HCT116 (cell line): Measurements from ENCODE around the gene PRDM2. TPM values are rescaled to one million over a fixed set of nuclear protein-coding genes. Genes with fewer than 3 reads are reported as not detected.

Experiments
- ATAC-seq: fragments of 200-7000 bp; cut with Tn5 transposase; 2 replicates; pipeline ENCODE4 v1.9.1; 2020; ENCODE audit warnings: mild to moderate bottlenecking, moderate library complexity
- BruUV-seq: library from RNA; stranded (reverse); fragments of 400-500 nt; replicated peaks from 2 replicates; lab custom pipeline; 2021; lab: Mats Ljungman, UMichigan
- CTCF ChIA-PET: fragments of 300-600 bp; sonication (Branson Sonifier 250); formaldehyde crosslinking; loops from one replicate; lab custom pipeline; 2021; ENCODE audit warnings: antibody characterized with exemption; lab: Charles Lee
- POLR2A ChIA-PET: fragments of 300-600, 350-600 bp; sonication (Branson Sonifier 250); formaldehyde crosslinking; loops from one replicate; lab custom pipeline; 2021; ENCODE audit warnings: antibody characterized with exemption; lab: Charles Lee
- RAD21 ChIA-PET, 2 experiments: fragments of 300-600 bp; sonication (Branson Sonifier 250); formaldehyde crosslinking; loops; one replicate each; lab custom pipeline; 2023; ENCODE audit warnings: low total read pairs in 2 of 2; ENCODE audit not compliant: uncharacterized antibody in 2 of 2, unreplicated experiment in 2 of 2, low non-redundant PET in 1 of 2; lab: Charles Lee
- DNase-seq: peaks from one replicate; pipeline ENCODE4 v3.0.0-alpha.2; 2010; ENCODE audit warnings: low read depth, low spot score
- H2AFZ ChIP-seq: fragments of 200-600 bp; shearing (Covaris generic), sonication (generic); 2 replicates; pipeline ENCODE4 v1.6.1; 2017; ENCODE audit warnings: low read depth, mixed run types, mixed read lengths, antibody characterized with exemption, low read length; ENCODE audit not compliant: poor library complexity, severe bottlenecking
- H3K27ac ChIP-seq: 2 replicates; pipeline ENCODE4 v1.5.1; 2012; ENCODE audit warnings: low read depth, low read length
- H3K27me3 ChIP-seq: fragments of 200-600 bp; sonication (generic); 2 replicates; pipeline ENCODE4 v1.6.1; 2016; ENCODE audit warnings: mixed run types, low read length, mixed read lengths; ENCODE audit not compliant: insufficient read depth
- H3K36me3 ChIP-seq, 2 experiments: fragments of 200-500 bp in 1 of 2; fragments of 200-600 bp in 1 of 2; sonication (Bioruptor generic) in 1 of 2; sonication (generic) in 1 of 2; 2 replicates each; pipeline versions ENCODE4 v1.5.1 to v1.6.1; 2014 to 2016; ENCODE audit warnings: low read length in 2 of 2, inconsistent platforms in 1 of 2, mixed read lengths in 1 of 2, mixed run types in 1 of 2; ENCODE audit not compliant: insufficient read depth in 2 of 2, control insufficient read depth in 1 of 2
- H3K4me1 ChIP-seq, 2 experiments: fragments of 200-600 bp in 1 of 2; sonication (generic) in 1 of 2; 2 replicates each; pipeline versions ENCODE4 v1.5.1 to v1.6.1; 2012 to 2017; ENCODE audit warnings: low read length in 2 of 2, inconsistent platforms in 1 of 2, mild to moderate bottlenecking in 1 of 2, mixed read lengths in 1 of 2, mixed run types in 1 of 2, moderate library complexity in 1 of 2; ENCODE audit not compliant: insufficient read depth in 2 of 2, control insufficient read depth in 1 of 2
- H3K4me2 ChIP-seq: fragments of 200-600 bp; sonication (generic); 2 replicates; pipeline ENCODE4 v1.6.1; 2017; ENCODE audit warnings: mixed run types, low read length, mixed read lengths
- H3K4me3 ChIP-seq, 2 experiments: fragments of 200-600 bp in 1 of 2; sonication (generic) in 1 of 2; replicated peaks in 1 of 2; 2 replicates each; pipeline ENCODE4 v1.5.1; 2011 to 2016; ENCODE audit warnings: low read length in 2 of 2, control low read depth in 1 of 2, low read depth in 1 of 2, mild to moderate bottlenecking in 1 of 2, mixed read lengths in 1 of 2, mixed run types in 1 of 2
- H3K79me2 ChIP-seq: fragments of 200-600 bp; sonication (generic); 2 replicates; pipeline ENCODE4 v1.6.1; 2017; ENCODE audit warnings: mild to moderate bottlenecking, mixed run types, low read length, moderate library complexity, mixed read lengths; ENCODE audit not compliant: insufficient read depth
- H3K9ac ChIP-seq: fragments of 200-600 bp; sonication (generic); 2 replicates; pipeline ENCODE4 v1.6.1; 2016; ENCODE audit warnings: low read length, mixed read lengths
- H3K9me2 ChIP-seq: fragments of 200-600 bp; sonication (generic), shearing (Covaris generic); 2 replicates; pipeline ENCODE4 v1.6.1; 2017; ENCODE audit warnings: mixed run types, mild to moderate bottlenecking, moderate library complexity; ENCODE audit not compliant: insufficient read depth
- H3K9me3 ChIP-seq, 2 experiments: fragments of 200-500 bp in 1 of 2; fragments of 200-600 bp in 1 of 2; sonication (Bioruptor generic) in 1 of 2; sonication (generic) in 1 of 2; 2 replicates each; pipeline ENCODE4 v1.6.1; 2014 to 2017; ENCODE audit warnings: low read length in 2 of 2, mixed read lengths in 2 of 2, inconsistent platforms in 1 of 2, low read depth in 1 of 2, mild to moderate bottlenecking in 1 of 2, mixed run types in 1 of 2, moderate library complexity in 1 of 2; ENCODE audit not compliant: control insufficient read depth in 1 of 2, insufficient read depth in 1 of 2
- H4K20me1 ChIP-seq: fragments of 200-600 bp; sonication (generic), shearing (Covaris generic); 2 replicates; pipeline ENCODE4 v1.6.1; 2017; ENCODE audit warnings: mixed run types, mild to moderate bottlenecking, moderate library complexity; ENCODE audit not compliant: insufficient read depth
- CBX3 ChIP-seq: IDR thresholded peaks from 2 replicates; pipeline ENCODE4 v1.6.1; 2012; ENCODE audit warnings: low read depth
- CEBPB ChIP-seq: IDR thresholded peaks from 2 replicates; pipeline ENCODE4 v1.6.1; 2012; ENCODE audit warnings: low read depth
- EGR1 ChIP-seq: IDR thresholded peaks from 2 replicates; pipeline ENCODE4 v1.6.1; 2012; ENCODE audit warnings: low read depth
- EZH2 ChIP-seq: fragments of 200-600 bp; sonication (generic); IDR thresholded peaks from 2 replicates; pipeline ENCODE4 v1.6.1; 2017; ENCODE audit warnings: antibody characterized with exemption, mixed run types
- EZH2phosphoT487 ChIP-seq: fragments of 200-600 bp; IDR thresholded peaks from 2 replicates; pipeline ENCODE4 v1.6.1; 2018; ENCODE audit warnings: antibody characterized with exemption, borderline replicate concordance
- FOSL1 ChIP-seq: IDR thresholded peaks from 2 replicates; pipeline ENCODE4 v1.6.1; 2012; ENCODE audit warnings: low read depth
- JUND ChIP-seq: IDR thresholded peaks from 2 replicates; pipeline ENCODE4 v1.6.1; 2012
- MAX ChIP-seq: IDR thresholded peaks from 2 replicates; pipeline ENCODE4 v1.6.1; 2012
- POLR2AphosphoS5 ChIP-seq: IDR thresholded peaks from 2 replicates; pipeline ENCODE4 v1.6.1; 2011; ENCODE audit warnings: mild to moderate bottlenecking, low read depth, low read length, moderate library complexity
- RAD21 ChIP-seq: IDR thresholded peaks from 2 replicates; pipeline ENCODE4 v1.6.1; 2012; ENCODE audit warnings: low read depth, mild to moderate bottlenecking
- SIN3A ChIP-seq: IDR thresholded peaks from 2 replicates; pipeline ENCODE4 v1.6.1; 2012; ENCODE audit warnings: low read depth
- SP1 ChIP-seq: IDR thresholded peaks from 2 replicates; pipeline ENCODE4 v1.6.1; 2012; ENCODE audit warnings: low read depth
- SRF ChIP-seq: IDR thresholded peaks from 2 replicates; pipeline ENCODE4 v1.6.1; 2012; ENCODE audit warnings: low read depth
- TCF7L2 ChIP-seq: IDR thresholded peaks from 2 replicates; pipeline ENCODE4 v1.7.0; 2011; ENCODE audit warnings: borderline replicate concordance, inconsistent platforms; ENCODE audit not compliant: insufficient read depth, insufficient read length; ENCODE audit errors: extremely low read depth
- YY1 ChIP-seq: IDR thresholded peaks from 2 replicates; pipeline ENCODE4 v1.6.1; 2011; ENCODE audit warnings: low read length, low read depth, moderate library complexity, mild to moderate bottlenecking; ENCODE audit not compliant: insufficient replicate concordance; ENCODE audit errors: extremely low read depth
- ZFX ChIP-seq: fragments of 450-650 bp; IDR thresholded peaks from 2 replicates; pipeline ENCODE4 v1.6.1; 2017
- intact Hi-C: fragments of 100-400 bp; cut with micrococcal nuclease; formaldehyde crosslinking; loops from 2 replicates; pipeline ENCODE4 v1.10.0; 2022
- total RNA-seq: library from RNA; stranded (reverse); gene quantifications from one replicate; pipeline ENCODE4 v1.2.1, GENCODE V29; 2021; ENCODE audit not compliant: unreplicated experiment
- TF ChIP-seq, protein P1 (sequence below): IDR thresholded peaks from 2 replicates; pipeline ENCODE4 v1.6.1; 2012; ENCODE audit warnings: low read depth
- TF ChIP-seq, protein P2 (sequence below): IDR thresholded peaks from 2 replicates; pipeline ENCODE4 v1.6.1; 2012

Gene PRDM2
- total RNA-seq, 1 experiment from 2014 or later, result 17.3 TPM

DNA sequence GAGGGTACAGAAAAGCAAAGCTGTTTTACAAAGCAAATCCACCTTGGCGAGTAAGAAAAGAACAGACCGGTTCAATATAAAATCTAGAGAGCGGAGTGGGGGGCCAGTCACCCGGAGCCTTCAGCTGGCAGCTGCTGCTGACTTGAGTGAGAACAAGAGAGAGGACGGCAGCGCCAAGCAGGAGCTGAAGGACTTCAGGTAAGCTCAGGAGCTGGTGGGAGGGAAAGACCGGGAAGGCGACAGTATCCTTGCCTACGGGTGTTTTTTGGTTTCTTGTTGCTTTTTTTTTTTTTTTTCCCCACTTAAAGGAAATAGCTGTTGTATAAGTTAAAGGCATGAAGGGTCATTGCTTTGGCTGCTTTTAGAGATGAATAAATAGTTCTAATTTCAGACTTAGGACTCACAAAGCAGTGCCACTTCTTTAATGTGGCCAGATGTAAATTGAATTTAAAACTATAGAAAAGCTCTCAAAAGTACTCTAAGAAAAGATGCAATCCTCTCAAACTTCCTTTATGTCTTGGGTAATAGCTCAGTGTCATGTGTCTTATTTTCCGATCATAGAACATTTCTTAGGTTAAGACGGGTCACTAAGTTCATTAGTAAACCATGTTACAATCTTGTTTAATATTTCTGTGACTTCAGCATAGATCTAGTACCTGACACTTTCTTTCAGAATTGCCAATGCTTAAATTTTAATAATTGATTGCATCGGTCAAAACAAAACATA, 82.8 kb downstream of the PRDM2 start:
- Histone ChIP-seq H2AFZ (no peak overlapping the region), H3K4me1 (no peaks in the 10 kb centered on the region), H3K79me2 (peaks cover 40% of the 10 kb centered on the region), H3K4me3 (no peak overlapping the region), H3K36me3 (peaks cover 9 to 17% of the 10 kb centered on the region in 2 experiments; a peak in 2 of 4 replicates), H3K9me2 (no peaks in the 10 kb centered on the region), H3K27me3 (no peaks in the 10 kb centered on the region), H3K9ac (no peak overlapping the region), H3K4me2 (no peak overlapping the region), H3K27ac (no peak overlapping the region), H4K20me1 (no peaks in the 10 kb centered on the region), H3K9me3 (no peaks in the 10 kb centered on the region)
- no peak for ATAC-seq
- DNase-seq, result no peak
- intact Hi-C loops, result no loop called here
- TF ChIP-seq EZH2phosphoT487 (no peak), EGR1 (no peak)
- ChIA-PET POLR2A (no interaction called here), RAD21 (no interaction called here), CTCF (no interaction called here)
- no TSS peak for BruUV-seq

DNA sequence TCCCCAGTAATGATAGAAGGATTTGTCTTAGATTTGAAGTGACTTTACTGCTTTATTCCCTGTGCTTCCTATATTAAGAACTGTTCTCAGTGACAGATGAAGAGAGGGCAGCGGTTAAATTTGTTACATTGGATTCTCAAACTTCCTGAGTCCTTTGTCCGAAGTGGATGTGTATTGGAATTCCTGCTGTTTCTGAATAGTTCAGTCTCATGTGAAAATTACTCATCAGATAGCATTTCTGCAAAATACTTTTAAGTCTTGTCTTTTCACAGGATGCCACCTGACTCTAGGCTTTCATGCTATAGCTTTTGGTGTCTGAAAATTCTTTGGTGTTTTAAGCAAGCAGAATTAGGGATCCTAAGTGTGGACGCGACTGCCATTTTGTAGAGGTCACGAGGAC, 83.6 kb downstream of the PRDM2 start:
- RAD21 ChIA-PET, result no interaction called here
- intact Hi-C loops, result no loop called here
- H4K20me1 ChIP-seq, result no peaks in the 10 kb centered on the region
- H3K9me3 ChIP-seq, result no peaks in the 10 kb centered on the region
- H3K9ac ChIP-seq, result no peak overlapping the region
- BruUV-seq, result no TSS peak
- POLR2A ChIA-PET, result no interaction called here
- peaks cover 42% of the 10 kb centered on the region for H3K79me2 ChIP-seq
- no peaks in the 10 kb centered on the region for H3K4me1 ChIP-seq
- H3K27me3 ChIP-seq, result no peaks in the 10 kb centered on the region
- peaks cover 9 to 13% of the 10 kb centered on the region in 2 experiments; a peak in 2 of 4 replicates for H3K36me3 ChIP-seq
- no peaks in the 10 kb centered on the region for H3K9me2 ChIP-seq
- TF ChIP-seq POLR2AphosphoS5 (no peak), YY1 (no peak), RAD21 (no peak), SRF (no peak), CEBPB (no peak), EZH2 (no peak), JUND (no peak), SP1 (no peak), EZH2phosphoT487 (no peak), EGR1 (no peak), TCF7L2 (no peak), MAX (no peak), ZFX (no peak), SIN3A (no peak), CBX3 (no peak), FOSL1 (no peak)
- TF ChIP-seq, protein P1, sequence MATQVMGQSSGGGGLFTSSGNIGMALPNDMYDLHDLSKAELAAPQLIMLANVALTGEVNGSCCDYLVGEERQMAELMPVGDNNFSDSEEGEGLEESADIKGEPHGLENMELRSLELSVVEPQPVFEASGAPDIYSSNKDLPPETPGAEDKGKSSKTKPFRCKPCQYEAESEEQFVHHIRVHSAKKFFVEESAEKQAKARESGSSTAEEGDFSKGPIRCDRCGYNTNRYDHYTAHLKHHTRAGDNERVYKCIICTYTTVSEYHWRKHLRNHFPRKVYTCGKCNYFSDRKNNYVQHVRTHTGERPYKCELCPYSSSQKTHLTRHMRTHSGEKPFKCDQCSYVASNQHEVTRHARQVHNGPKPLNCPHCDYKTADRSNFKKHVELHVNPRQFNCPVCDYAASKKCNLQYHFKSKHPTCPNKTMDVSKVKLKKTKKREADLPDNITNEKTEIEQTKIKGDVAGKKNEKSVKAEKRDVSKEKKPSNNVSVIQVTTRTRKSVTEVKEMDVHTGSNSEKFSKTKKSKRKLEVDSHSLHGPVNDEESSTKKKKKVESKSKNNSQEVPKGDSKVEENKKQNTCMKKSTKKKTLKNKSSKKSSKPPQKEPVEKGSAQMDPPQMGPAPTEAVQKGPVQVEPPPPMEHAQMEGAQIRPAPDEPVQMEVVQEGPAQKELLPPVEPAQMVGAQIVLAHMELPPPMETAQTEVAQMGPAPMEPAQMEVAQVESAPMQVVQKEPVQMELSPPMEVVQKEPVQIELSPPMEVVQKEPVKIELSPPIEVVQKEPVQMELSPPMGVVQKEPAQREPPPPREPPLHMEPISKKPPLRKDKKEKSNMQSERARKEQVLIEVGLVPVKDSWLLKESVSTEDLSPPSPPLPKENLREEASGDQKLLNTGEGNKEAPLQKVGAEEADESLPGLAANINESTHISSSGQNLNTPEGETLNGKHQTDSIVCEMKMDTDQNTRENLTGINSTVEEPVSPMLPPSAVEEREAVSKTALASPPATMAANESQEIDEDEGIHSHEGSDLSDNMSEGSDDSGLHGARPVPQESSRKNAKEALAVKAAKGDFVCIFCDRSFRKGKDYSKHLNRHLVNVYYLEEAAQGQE, result no peak
- TF ChIP-seq, protein P2, sequence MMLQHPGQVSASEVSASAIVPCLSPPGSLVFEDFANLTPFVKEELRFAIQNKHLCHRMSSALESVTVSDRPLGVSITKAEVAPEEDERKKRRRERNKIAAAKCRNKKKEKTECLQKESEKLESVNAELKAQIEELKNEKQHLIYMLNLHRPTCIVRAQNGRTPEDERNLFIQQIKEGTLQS, result no peak
- TF ChIP-seq, all 23 proteins: peak for 0
- Histone ChIP-seq H3K4me3 (no peak overlapping the region), H2AFZ (no peak overlapping the region), H3K4me2 (no peak overlapping the region), H3K27ac (no peak overlapping the region)
- no peak for ATAC-seq
- no peak for DNase-seq
- CTCF ChIA-PET, result no interaction called here
